Measurements from ENCODE around the gene NUP214. TPM values are rescaled to one million over a fixed set of nuclear protein-coding genes. Genes with fewer than 3 reads are reported as not detected.

The NUP214 gene
- total RNA-seq, 2 experiments from 2014 or later = 19.7 to 69.6 TPM

- POLR2A ChIA-PET = interaction anchor here (0.6 to 1.4 kb wide), 2 partner anchors 98 to 154 kb away, joined by 3 to 4 read pairs; no protein-coding TSS in a partner anchor
- H2AFZ ChIP-seq (ENCODE audit: low read length) = peak overlapping the region; percentile 19; the same call in 1 of the 2 replicates
These were observed 152.7 kb downstream of the NUP214 start for GRCh38 chr9:131277910-131278701.

GRCh38 chr9:131278702-131279111 lies 153.3 kb downstream of the NUP214 start:
- CTCF ChIA-PET (ENCODE audit: unreplicated experiment) = interaction anchor here (0.9 kb wide), 1 partner anchor 118 kb away, joined by 3 read pairs; no protein-coding TSS in a partner anchor
- peak overlapping the region; percentile 19; the same call in 1 of the 2 replicates for H2AFZ ChIP-seq (ENCODE audit: low read length)

More at GRCh38 chr9:131277910-131278701, 152.7 kb downstream of the NUP214 start:
- TF ChIP-seq EZH2phosphoT487 (IDR thresholded peaks at IDR 0.05; ENCODE audit: borderline replicate concordance, low read depth, low read length) = no peak
- no peak for TF ChIP-seq CTCF (conservative IDR thresholded peaks at IDR 0.05; ENCODE audit: low read length)
- CTCF ChIA-PET (ENCODE audit: unreplicated experiment) = interaction anchor here (0.6 kb wide), 1 partner anchor 1869 kb away, joined by 13 read pairs; no protein-coding TSS in a partner anchor
- Histone ChIP-seq H3K4me3 (ENCODE audit: low read depth, low read length, poor library complexity, severe bottlenecking) (peak overlapping the region; percentile 90), H3K36me3 (ENCODE audit: insufficient read depth, low read length) (peaks cover 14% of the 10 kb centered on the region; the same call in 1 of the 2 replicates), H3K4me2 (ENCODE audit: low read length) (peak overlapping the region; percentile 74), H3K27ac (ENCODE audit: low read depth, low read length, poor library complexity, severe bottlenecking) (peak overlapping the region; percentile 54), H4K20me1 (ENCODE audit: insufficient read depth, low read length) (no peaks in the 10 kb centered on the region), H3K4me1 (ENCODE audit: insufficient read depth, low read length, poor library complexity, severe bottlenecking) (peaks cover 17% of the 10 kb centered on the region), H3K9me3 (ENCODE audit: low read length) (no peaks in the 10 kb centered on the region), H3K79me2 (ENCODE audit: insufficient read depth, low read depth, low read length) (peaks cover 33% of the 10 kb centered on the region), H3K9me2 (ENCODE audit: insufficient read depth, low read length) (no peaks in the 10 kb centered on the region)
- no TSS peak for BruUV-seq (replicated peaks)
- DNase-seq (ENCODE audit: low spot score) = peak; percentile 86
- intact Hi-C loops (cut with micrococcal nuclease; ENCODE audit: unreplicated experiment) = loop anchor here (5.0 to 10.0 kb wide), 3 partner anchors 36 to 459 kb away; no protein-coding TSS in a partner anchor

More at GRCh38 chr9:131278702-131279111, 153.3 kb downstream of the NUP214 start:
- Histone ChIP-seq H3K79me2 (ENCODE audit: insufficient read depth, low read depth, low read length) (peaks cover 27% of the 10 kb centered on the region), H3K4me2 (ENCODE audit: low read length) (peak overlapping the region; percentile 74; the same call in 1 of the 2 replicates), H4K20me1 (ENCODE audit: insufficient read depth, low read length) (no peaks in the 10 kb centered on the region), H3K4me3 (ENCODE audit: low read depth, low read length, poor library complexity, severe bottlenecking) (no peak overlapping the region), H3K9me2 (ENCODE audit: insufficient read depth, low read length) (no peaks in the 10 kb centered on the region), H3K4me1 (ENCODE audit: insufficient read depth, low read length, poor library complexity, severe bottlenecking) (peaks cover 11% of the 10 kb centered on the region), H3K27ac (ENCODE audit: low read depth, low read length, poor library complexity, severe bottlenecking) (no peak overlapping the region), H3K36me3 (ENCODE audit: insufficient read depth, low read length) (peaks cover 14% of the 10 kb centered on the region; the same call in 1 of the 2 replicates), H3K9me3 (ENCODE audit: low read length) (no peaks in the 10 kb centered on the region)
- no TSS peak for BruUV-seq (replicated peaks)
- TF ChIP-seq EZH2phosphoT487 (IDR thresholded peaks at IDR 0.05; ENCODE audit: borderline replicate concordance, low read depth, low read length) (no peak), CTCF (conservative IDR thresholded peaks at IDR 0.05; ENCODE audit: low read length) (no peak)
- no peak for DNase-seq (ENCODE audit: low spot score)
- POLR2A ChIA-PET = interaction anchor here (1.4 kb wide), 1 partner anchor 99 kb away, joined by 3 read pairs; no protein-coding TSS in a partner anchor
- intact Hi-C loops (cut with micrococcal nuclease; ENCODE audit: unreplicated experiment) = loop anchor here (5.0 to 10.0 kb wide), 3 partner anchors 36 to 459 kb away; no protein-coding TSS in a partner anchor

Data from OCI-LY7 (cell line).